ENCODE data around the gene PEX5. TPM values are rescaled to one million over a fixed set of nuclear protein-coding genes. Genes with fewer than 3 reads are reported as not detected.

Gene PEX5
- total RNA-seq, 4 donors from 2014 or later: 62.6 to 94.6 (median 70.5) TPM

GRCh38 chr12:7217475-7218069 lies 28.1 kb downstream of the PEX5 start:
- no peak for TF ChIP-seq CTCF (IDR thresholded peaks at IDR 0.05; ENCODE audit: low read depth)

GRCh38 chr12:7219599-7220243 lies 30.2 kb downstream of the PEX5 start:
- TF ChIP-seq CTCF (IDR thresholded peaks at IDR 0.05; ENCODE audit: low read depth): no peak

- no peak for TF ChIP-seq CTCF (IDR thresholded peaks at IDR 0.05; ENCODE audit: low read depth)
These were observed 32.0 kb downstream of the PEX5 start for GRCh38 chr12:7221486-7221885.

GRCh38 chr12:7229741-7230140 lies 40.3 kb downstream of the PEX5 start:
- TF ChIP-seq CTCF (IDR thresholded peaks at IDR 0.05; ENCODE audit: low read depth): no peak

- TF ChIP-seq CTCF (IDR thresholded peaks at IDR 0.05; ENCODE audit: low read depth): no peak
These were observed 52.0 kb downstream of the PEX5 start for GRCh38 chr12:7241404-7242005.

- TF ChIP-seq CTCF (IDR thresholded peaks at IDR 0.05; ENCODE audit: low read depth): no peak
These were observed 53.0 kb downstream of the PEX5 start for GRCh38 chr12:7242176-7243101.

GRCh38 chr12:7259060-7259459 lies 69.6 kb downstream of the PEX5 start:
- no peak for TF ChIP-seq CTCF (IDR thresholded peaks at IDR 0.05; ENCODE audit: low read depth)

Measured in subcutaneous adipose tissue (tissue), 4 donors.